PC-3 (cell line): Measurements from ENCODE around the gene ANXA6. TPM values are rescaled to one million over a fixed set of nuclear protein-coding genes. Genes with fewer than 3 reads are reported as not detected.
A peak's percentile ranks its signal among the peaks of the same experiment; 100 is the strongest.

Source experiments
- ATAC-seq: fragments of 200-7000 bp; cut with Tn5 transposase; 2 replicates; pipeline ENCODE4 v1.9.1; 2020; ENCODE audit warnings: mild to moderate bottlenecking, moderate library complexity
- BruUV-seq: library from RNA; stranded (reverse); fragments of 400-500 nt; replicated peaks from 2 replicates; lab custom pipeline; 2021; lab: Mats Ljungman, UMichigan
- CTCF ChIA-PET: fragments of 300-600 bp; sonication (Branson Sonifier 250); formaldehyde crosslinking; loops from one replicate; lab custom pipeline; 2022; ENCODE audit warnings: antibody characterized with exemption; lab: Charles Lee
- POLR2A ChIA-PET: fragments of 300-600 bp; sonication (Branson Sonifier 250); formaldehyde crosslinking; loops from one replicate; lab custom pipeline; 2022; ENCODE audit warnings: antibody characterized with exemption; ENCODE audit not compliant: unreplicated experiment; lab: Charles Lee
- DNase-seq: peaks from one replicate; pipeline ENCODE4 v3.0.0-alpha.2; 2015
- H2AFZ ChIP-seq: fragments of 300-600 bp; sonication (generic); 2 replicates; pipeline ENCODE4 v1.6.0; 2016; ENCODE audit warnings: antibody characterized with exemption, low read length
- H3F3A ChIP-seq: fragments of 300-600 bp; sonication (generic); one replicate; pipeline ENCODE4 v1.6.0; 2017; ENCODE audit warnings: antibody characterized with exemption, low read length, control low read depth, mild to moderate bottlenecking; ENCODE audit not compliant: unreplicated experiment
- H3K27ac ChIP-seq: fragments of 300-600 bp; sonication (generic); 2 replicates; pipeline ENCODE4 v1.5.1; 2016; ENCODE audit warnings: mild to moderate bottlenecking, low read length
- H3K27me3 ChIP-seq: fragments of 300-600 bp; sonication (generic); 2 replicates; pipeline ENCODE4 v1.6.1; 2016; ENCODE audit warnings: low read length, mixed read lengths
- H3K36me3 ChIP-seq: fragments of 300-600 bp; sonication (generic); 2 replicates; pipeline ENCODE4 v1.6.1; 2016; ENCODE audit warnings: low read depth, mixed run types, low read length, mixed read lengths
- H3K4me1 ChIP-seq: fragments of 300-600 bp; sonication (generic); 2 replicates; pipeline ENCODE4 v1.5.1; 2016; ENCODE audit warnings: low read length; ENCODE audit not compliant: insufficient read depth
- H3K4me2 ChIP-seq: fragments of 300-600 bp; sonication (generic); 2 replicates; pipeline ENCODE4 v1.6.0; 2016; ENCODE audit warnings: low read length
- H3K4me3 ChIP-seq: fragments of 300-600 bp; sonication (generic); 2 replicates; pipeline ENCODE4 v1.5.1; 2016; ENCODE audit warnings: mild to moderate bottlenecking, low read length, mixed read lengths
- H3K79me2 ChIP-seq: fragments of 300-600 bp; sonication (generic); 2 replicates; pipeline ENCODE4 v1.6.1; 2017; ENCODE audit warnings: low read length, mixed read lengths
- H3K9ac ChIP-seq: fragments of 300-600 bp; sonication (generic); 2 replicates; pipeline ENCODE4 v1.6.0; 2016; ENCODE audit warnings: mild to moderate bottlenecking, low read length
- H3K9me2 ChIP-seq: fragments of 300-600 bp; sonication (generic); replicated peaks from 2 replicates; pipeline ENCODE4 v1.6.1; 2016; ENCODE audit warnings: mixed run types, low read length, mixed read lengths
- H3K9me3 ChIP-seq: fragments of 300-600 bp; sonication (generic); 2 replicates; pipeline ENCODE4 v1.6.1; 2016; ENCODE audit warnings: low read length, mixed read lengths
- H4K20me1 ChIP-seq: fragments of 300-600 bp; sonication (generic); 2 replicates; pipeline ENCODE4 v1.6.1; 2016; ENCODE audit warnings: low read length, mixed read lengths
- CTCF ChIP-seq: fragments of 300-600 bp; sonication (generic); conservative IDR thresholded peaks from 2 replicates; pipeline ENCODE4 v1.5.1; 2017; ENCODE audit warnings: antibody characterized with exemption, low read depth, mild to moderate bottlenecking, low read length
- EZH2 ChIP-seq: fragments of 300-600 bp; sonication (generic); IDR thresholded peaks from one replicate; pipeline ENCODE4 v1.6.1; 2017; ENCODE audit warnings: antibody characterized with exemption, mild to moderate bottlenecking, low read length; ENCODE audit not compliant: unreplicated experiment
- EZH2phosphoT487 ChIP-seq: fragments of 300-600 bp; sonication (generic); IDR thresholded peaks from 2 replicates; pipeline ENCODE4 v1.6.1; 2018; ENCODE audit warnings: mild to moderate bottlenecking, antibody characterized with exemption, low read length, borderline replicate concordance
- intact Hi-C: fragments of 100-400 bp; cut with micrococcal nuclease; formaldehyde crosslinking; loops from 2 replicates; pipeline ENCODE4 v1.9.0; 2023
- total RNA-seq: library from RNA; depleted of rRNA; stranded (reverse); fragments of >200 nt; gene quantifications from 2 replicates; pipeline ENCODE4 v1.2.3, GENCODE V29; 2014

ANXA6 gene
- total RNA-seq, 1 experiment from 2014 or later, result 122 TPM

GRCh38 chr5:151087486-151087885 lies 70.1 kb downstream of the ANXA6 start:
- POLR2A ChIA-PET, result no interaction called here
- H3K9ac ChIP-seq, result no peak overlapping the region
- no peak for DNase-seq

GRCh38 chr5:151086905-151087360 lies 70.6 kb downstream of the ANXA6 start:
- CTCF ChIA-PET, result interaction anchor here (0.7 kb wide), 1 partner anchor 86 kb away, joined by 3 read pairs; no protein-coding TSS in a partner anchor
- H3K27ac ChIP-seq, result peak overlapping the region; percentile 92
- no peak for DNase-seq

More at GRCh38 chr5:151087486-151087885, 70.1 kb downstream of the ANXA6 start:
- BruUV-seq, result no TSS peak
- H3K27me3 ChIP-seq, result no peaks in the 10 kb centered on the region
- no peaks in the 10 kb centered on the region for H3K9me3 ChIP-seq
- no peak overlapping the region for H2AFZ ChIP-seq
- no peak for TF ChIP-seq EZH2phosphoT487
- no peak for TF ChIP-seq EZH2
- TF ChIP-seq CTCF, result no peak
- CTCF ChIA-PET, result no interaction called here
- H4K20me1 ChIP-seq, result no peaks in the 10 kb centered on the region
- no peak overlapping the region for H3K4me3 ChIP-seq
- no peak overlapping the region for H3K4me2 ChIP-seq
- no peak overlapping the region for H3K27ac ChIP-seq
- intact Hi-C loops, result no loop called here
- H3K4me1 ChIP-seq, result peaks cover 37% of the 10 kb centered on the region
- no peaks in the 10 kb centered on the region for H3K79me2 ChIP-seq
- ATAC-seq, result no peak
- no peaks in the 10 kb centered on the region for H3K36me3 ChIP-seq
- no peaks in the 10 kb centered on the region for H3K9me2 ChIP-seq
- no peaks in the 10 kb centered on the region for H3F3A ChIP-seq

More at GRCh38 chr5:151086905-151087360, 70.6 kb downstream of the ANXA6 start:
- H3K79me2 ChIP-seq, result peaks cover 5% of the 10 kb centered on the region
- no peak overlapping the region for H2AFZ ChIP-seq
- no peak overlapping the region for H3K4me2 ChIP-seq
- H3K9me3 ChIP-seq, result no peaks in the 10 kb centered on the region
- BruUV-seq, result no TSS peak
- no peaks in the 10 kb centered on the region for H3K36me3 ChIP-seq
- POLR2A ChIA-PET, result interaction anchor here (0.7 kb wide), 1 partner anchor 308 kb away, joined by 3 read pairs; no protein-coding TSS in a partner anchor
- no peaks in the 10 kb centered on the region for H3K27me3 ChIP-seq
- H3F3A ChIP-seq, result no peaks in the 10 kb centered on the region
- peak overlapping the region; percentile 4; the same call in 1 of the 2 replicates for H3K9ac ChIP-seq
- intact Hi-C loops, result no loop called here
- ATAC-seq, result no peak
- no peaks in the 10 kb centered on the region for H4K20me1 ChIP-seq
- H3K4me1 ChIP-seq, result peaks cover 38% of the 10 kb centered on the region
- H3K9me2 ChIP-seq, result no peaks in the 10 kb centered on the region
- H3K4me3 ChIP-seq, result no peak overlapping the region
- TF ChIP-seq EZH2, result no peak
- no peak for TF ChIP-seq CTCF
